GM12878 (cell line): ENCODE measurements around the gene BMP8B. TPM values are rescaled to one million over a fixed set of nuclear protein-coding genes. Genes with fewer than 3 reads are reported as not detected.

Experiments used
- BCL11A ChIP-seq: IDR thresholded peaks from 2 replicates; pipeline ENCODE4 v1.6.1; 2011; ENCODE audit warnings: low read depth, low read length
- IKZF1 ChIP-seq: fragments of 450-650 bp; conservative IDR thresholded peaks from 2 replicates; pipeline ENCODE4 v1.6.1; 2017; ENCODE audit warnings: antibody characterized with exemption, mild to moderate bottlenecking
- MTA2 ChIP-seq: fragments of 450-650 bp; IDR thresholded peaks from 2 replicates; pipeline ENCODE4 v1.6.1; 2016; ENCODE audit warnings: low read depth, mild to moderate bottlenecking, moderate library complexity
- SMAD1 ChIP-seq: fragments of 450-650 bp; IDR thresholded peaks from 2 replicates; pipeline ENCODE4 v1.6.1; 2018; ENCODE audit warnings: mild to moderate bottlenecking, low read depth; ENCODE audit not compliant: partially characterized antibody
- SMC3 ChIP-seq: IDR thresholded peaks from 2 replicates; pipeline ENCODE4 v1.6.1; 2011; ENCODE audit warnings: low read length, improper control_type of control experiment, borderline replicate concordance
- SUZ12 ChIP-seq: fragments of 200-600 bp; sonication (generic); IDR thresholded peaks from one replicate; pipeline ENCODE4 v1.6.1; 2018; ENCODE audit warnings: antibody characterized with exemption, mild to moderate bottlenecking; ENCODE audit not compliant: unreplicated experiment
- TCF3 ChIP-seq: IDR thresholded peaks from 2 replicates; pipeline ENCODE4 v1.6.1; 2012; ENCODE audit warnings: low read depth, mild to moderate bottlenecking, low read length, borderline replicate concordance; ENCODE audit not compliant: insufficient read depth
- polyA plus RNA-seq, 11 experiments: library from polyadenylated mRNA; depleted of rRNA in 4 of 11; unstranded in 6 of 11; stranded (reverse) in 5 of 11; fragments of >200 nt; fragmentation: Nextera tagmentation in 4 of 11; fragmentation: Illumina TruSeq in 1 of 11; extraction: Ambion mirVana in 4 of 11; extraction: Trizol in 1 of 11; gene quantifications; 1 replicate in 1 of 11; 2 replicates in 10 of 11; pipeline versions ENCODE4 v1.2.1 to v1.2.3, GENCODE V29; 2011 to 2016; ENCODE audit warnings: inconsistent platforms in 2 of 11, missing spikeins in 2 of 11, low read depth in 1 of 11
- total RNA-seq, 4 experiments: library from RNA; depleted of rRNA in 3 of 4; stranded (reverse); fragments of >200 nt in 3 of 4; fragmentation: Illumina TruSeq in 1 of 4; extraction: Trizol in 1 of 4; gene quantifications; 2 replicates each; pipeline versions ENCODE4 v1.2.1 to v1.2.3, GENCODE V29; 2013 to 2021
- TF ChIP-seq, protein P1 (sequence below): IDR thresholded peaks from 2 replicates; pipeline ENCODE4 v1.6.1; 2012; ENCODE audit warnings: improper control_type of control experiment, low read depth, low read length; ENCODE audit not compliant: insufficient replicate concordance

BMP8B gene
- total and polyA plus RNA-seq, 10 of the 15 experiments (the other 5 are each of a cell fraction or from before 2014, with no cell fraction given) = 0.09 to 1.2 (median 0.52) TPM

DNA sequence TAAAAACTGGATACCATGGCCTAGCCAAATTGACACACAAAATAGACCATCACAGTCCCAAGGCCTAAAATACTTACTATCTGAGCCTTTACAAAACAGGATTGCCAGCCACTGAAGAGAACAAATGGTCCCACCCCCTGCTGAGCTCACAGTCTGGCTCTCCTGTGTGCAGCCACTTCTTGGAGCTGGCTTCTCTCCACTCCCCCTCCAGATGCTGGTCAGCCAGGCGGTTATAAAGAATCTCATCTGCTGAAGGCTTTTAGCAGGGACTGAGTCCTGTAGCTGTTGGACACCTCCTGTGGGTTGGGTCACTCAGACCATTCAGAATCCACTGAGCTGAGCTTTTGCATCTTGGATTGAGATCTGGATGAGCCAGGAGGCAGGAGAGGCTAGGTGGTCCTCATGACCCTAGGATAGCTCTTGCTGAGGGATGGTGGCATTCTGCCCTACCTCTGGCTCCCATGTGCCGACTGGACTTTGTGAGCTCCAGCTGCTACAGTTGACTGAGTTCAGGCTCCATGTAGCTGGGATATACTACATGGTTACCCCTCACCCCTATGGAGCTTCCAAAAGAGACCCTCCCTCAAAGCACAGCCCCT is 33.7 kb downstream of the BMP8B start (continued):
- TF ChIP-seq, protein P1, sequence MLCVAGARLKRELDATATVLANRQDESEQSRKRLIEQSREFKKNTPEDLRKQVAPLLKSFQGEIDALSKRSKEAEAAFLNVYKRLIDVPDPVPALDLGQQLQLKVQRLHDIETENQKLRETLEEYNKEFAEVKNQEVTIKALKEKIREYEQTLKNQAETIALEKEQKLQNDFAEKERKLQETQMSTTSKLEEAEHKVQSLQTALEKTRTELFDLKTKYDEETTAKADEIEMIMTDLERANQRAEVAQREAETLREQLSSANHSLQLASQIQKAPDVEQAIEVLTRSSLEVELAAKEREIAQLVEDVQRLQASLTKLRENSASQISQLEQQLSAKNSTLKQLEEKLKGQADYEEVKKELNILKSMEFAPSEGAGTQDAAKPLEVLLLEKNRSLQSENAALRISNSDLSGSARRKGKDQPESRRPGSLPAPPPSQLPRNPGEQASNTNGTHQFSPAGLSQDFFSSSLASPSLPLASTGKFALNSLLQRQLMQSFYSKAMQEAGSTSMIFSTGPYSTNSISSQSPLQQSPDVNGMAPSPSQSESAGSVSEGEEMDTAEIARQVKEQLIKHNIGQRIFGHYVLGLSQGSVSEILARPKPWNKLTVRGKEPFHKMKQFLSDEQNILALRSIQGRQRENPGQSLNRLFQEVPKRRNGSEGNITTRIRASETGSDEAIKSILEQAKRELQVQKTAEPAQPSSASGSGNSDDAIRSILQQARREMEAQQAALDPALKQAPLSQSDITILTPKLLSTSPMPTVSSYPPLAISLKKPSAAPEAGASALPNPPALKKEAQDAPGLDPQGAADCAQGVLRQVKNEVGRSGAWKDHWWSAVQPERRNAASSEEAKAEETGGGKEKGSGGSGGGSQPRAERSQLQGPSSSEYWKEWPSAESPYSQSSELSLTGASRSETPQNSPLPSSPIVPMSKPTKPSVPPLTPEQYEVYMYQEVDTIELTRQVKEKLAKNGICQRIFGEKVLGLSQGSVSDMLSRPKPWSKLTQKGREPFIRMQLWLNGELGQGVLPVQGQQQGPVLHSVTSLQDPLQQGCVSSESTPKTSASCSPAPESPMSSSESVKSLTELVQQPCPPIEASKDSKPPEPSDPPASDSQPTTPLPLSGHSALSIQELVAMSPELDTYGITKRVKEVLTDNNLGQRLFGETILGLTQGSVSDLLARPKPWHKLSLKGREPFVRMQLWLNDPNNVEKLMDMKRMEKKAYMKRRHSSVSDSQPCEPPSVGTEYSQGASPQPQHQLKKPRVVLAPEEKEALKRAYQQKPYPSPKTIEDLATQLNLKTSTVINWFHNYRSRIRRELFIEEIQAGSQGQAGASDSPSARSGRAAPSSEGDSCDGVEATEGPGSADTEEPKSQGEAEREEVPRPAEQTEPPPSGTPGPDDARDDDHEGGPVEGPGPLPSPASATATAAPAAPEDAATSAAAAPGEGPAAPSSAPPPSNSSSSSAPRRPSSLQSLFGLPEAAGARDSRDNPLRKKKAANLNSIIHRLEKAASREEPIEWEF = no peak
- TF ChIP-seq SMC3 = no peak
- TF ChIP-seq MTA2 = no peak
- no peak for TF ChIP-seq TCF3
- TF ChIP-seq SUZ12 = no peak
- TF ChIP-seq SMAD1 = no peak
- no peak for TF ChIP-seq BCL11A
- TF ChIP-seq IKZF1 = no peak
